CD4-positive, alpha-beta T cell (primary cell): ENCODE results near the gene KATNBL1. TPM values are rescaled to one million over a fixed set of nuclear protein-coding genes. Genes with fewer than 3 reads are reported as not detected.

Source experiments
- ATAC-seq: fragments of 200-7000 bp; cut with Tn5 transposase; one replicate; pipeline ENCODE4 v1.10.0; 2022; ENCODE audit warnings: mild to moderate bottlenecking; ENCODE audit not compliant: poor library complexity
- CTCF ChIA-PET: fragments of 350-600 bp; sonication (Branson Sonifier 250); formaldehyde crosslinking; loops from one replicate; lab custom pipeline; 2021; ENCODE audit warnings: antibody characterized with exemption, inconsistent platforms; lab: Charles Lee
- POLR2A ChIA-PET: fragments of 350-600 bp; sonication (Branson Sonifier 250); formaldehyde crosslinking; loops from one replicate; lab custom pipeline; 2021; ENCODE audit warnings: antibody characterized with exemption, inconsistent platforms; lab: Charles Lee
- DNase-seq, 14 experiments: peaks; one replicate each; pipeline ENCODE4 v3.0.0-alpha.2; 2013 to 2020; ENCODE audit warnings: mixed read lengths in 2 of 14
- H3K27ac ChIP-seq, 2 donors: one replicate each; pipeline versions ENCODE4 v1.5.1 to v1.7.0; 2013; ENCODE audit warnings: low read length in 2 of 2, low read depth in 1 of 2, mild to moderate bottlenecking in 1 of 2
- H3K27me3 ChIP-seq, 2 experiments: 1 replicate in 1 of 2; 2 replicates in 1 of 2; pipeline versions ENCODE4 v1.6.1 to v1.7.0; 2013; ENCODE audit warnings: low read length in 2 of 2, control low read depth in 1 of 2, mild to moderate bottlenecking in 1 of 2, moderate library complexity in 1 of 2; ENCODE audit not compliant: insufficient read depth in 2 of 2, control insufficient read depth in 1 of 2
- H3K36me3 ChIP-seq: one replicate; pipeline ENCODE4 v1.6.1; 2013; ENCODE audit warnings: low read length, control low read depth; ENCODE audit not compliant: insufficient read depth
- H3K4me1 ChIP-seq: one replicate; pipeline ENCODE4 v1.6.1; 2013; ENCODE audit warnings: low read length, control low read depth; ENCODE audit not compliant: insufficient read depth
- H3K4me3 ChIP-seq: one replicate; pipeline ENCODE4 v1.5.1; 2013; ENCODE audit warnings: mild to moderate bottlenecking, low read length, moderate library complexity
- H3K9me3 ChIP-seq, 2 experiments: 1 replicate in 1 of 2; 2 replicates in 1 of 2; pipeline versions ENCODE4 v1.6.1 to v1.7.0; 2013; ENCODE audit warnings: low read length in 2 of 2, mild to moderate bottlenecking in 2 of 2, control low read depth in 1 of 2, moderate library complexity in 1 of 2; ENCODE audit not compliant: control insufficient read depth in 1 of 2, insufficient read depth in 1 of 2
- H3K27ac Mint-ChIP-seq: one replicate; pipeline ENCODE4 v1.8.0; 2020; ENCODE audit warnings: mixed read lengths
- H3K27me3 Mint-ChIP-seq: one replicate; pipeline ENCODE4 v1.8.0; 2021; ENCODE audit warnings: mixed read lengths
- H3K36me3 Mint-ChIP-seq: one replicate; pipeline ENCODE4 v1.8.0; 2021; ENCODE audit warnings: low read depth, mixed read lengths
- H3K4me1 Mint-ChIP-seq: one replicate; pipeline ENCODE4 v1.8.0; 2021; ENCODE audit warnings: low read depth, mixed read lengths
- H3K4me3 Mint-ChIP-seq: one replicate; pipeline ENCODE4 v1.8.0; 2020; ENCODE audit warnings: mild to moderate bottlenecking, mixed read lengths
- H3K9me3 Mint-ChIP-seq: one replicate; pipeline ENCODE4 v1.8.0; 2020; ENCODE audit warnings: mixed read lengths
- intact Hi-C, 2 experiments: fragments of 100-400 bp; cut with DNase I in 1 of 2; cut with micrococcal nuclease in 1 of 2; formaldehyde crosslinking; loops; one replicate each; pipeline versions ENCODE4 v1.15.1 to v1.9.0; 2023 to 2025; cut with DNase I, micrococcal nuclease
- total RNA-seq, 174 experiments: library from RNA in 2 of 174; stranded (reverse) in 2 of 174; gene quantifications; one replicate each; pipeline ENCODE4 v1.2.3 and lab custom pipeline; 2021 to 2026
- TF ChIP-seq, protein P1 (sequence below): fragments of 200-600 bp; IDR thresholded peaks from one replicate; pipeline ENCODE4 v1.8.0; 2022; ENCODE audit warnings: antibody characterized with exemption, mild to moderate bottlenecking

Gene KATNBL1
- total RNA-seq, 2 experiments from 2014 or later: 13.0 to 14.6 TPM

DNA sequence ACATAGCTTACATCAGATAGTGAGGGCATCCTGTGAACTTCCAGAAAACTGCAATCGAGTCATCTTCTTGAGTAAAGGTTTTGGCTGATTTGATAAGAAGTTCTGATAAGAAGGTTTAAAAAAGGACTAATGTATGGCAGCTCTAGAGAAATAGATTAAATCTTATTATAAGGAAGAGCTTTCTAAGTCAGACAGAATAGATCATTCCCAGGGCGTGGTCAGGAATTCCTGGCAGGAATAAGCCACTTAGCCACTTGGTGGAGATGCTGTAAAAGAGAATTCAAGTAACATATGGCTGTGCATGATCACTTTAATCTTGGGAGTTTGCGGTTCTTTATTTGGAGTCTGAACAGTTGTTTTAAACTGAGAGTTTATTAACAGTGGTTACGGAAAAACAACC lies 90.6 kb downstream of the KATNBL1 start:
- no peaks in the 10 kb centered on the region for H3K36me3 Mint-ChIP-seq
- Histone ChIP-seq H3K36me3 (no peaks in the 10 kb centered on the region), H3K9me3 (no peaks in the 10 kb centered on the region), H3K4me1 (no peaks in the 10 kb centered on the region), H3K4me3 (no peak overlapping the region), H3K27me3 (peaks cover 4 to 17% of the 10 kb centered on the region in 2 experiments), H3K27ac (no peak overlapping the region)
- POLR2A ChIA-PET: no interaction called here
- H3K4me3 Mint-ChIP-seq: no peak overlapping the region
- intact Hi-C loops: no loop called here
- no peak overlapping the region for H3K27ac Mint-ChIP-seq
- peaks cover 34% of the 10 kb centered on the region for H3K27me3 Mint-ChIP-seq
- H3K9me3 Mint-ChIP-seq: no peaks in the 10 kb centered on the region
- no peaks in the 10 kb centered on the region for H3K4me1 Mint-ChIP-seq
- TF ChIP-seq, protein P1, sequence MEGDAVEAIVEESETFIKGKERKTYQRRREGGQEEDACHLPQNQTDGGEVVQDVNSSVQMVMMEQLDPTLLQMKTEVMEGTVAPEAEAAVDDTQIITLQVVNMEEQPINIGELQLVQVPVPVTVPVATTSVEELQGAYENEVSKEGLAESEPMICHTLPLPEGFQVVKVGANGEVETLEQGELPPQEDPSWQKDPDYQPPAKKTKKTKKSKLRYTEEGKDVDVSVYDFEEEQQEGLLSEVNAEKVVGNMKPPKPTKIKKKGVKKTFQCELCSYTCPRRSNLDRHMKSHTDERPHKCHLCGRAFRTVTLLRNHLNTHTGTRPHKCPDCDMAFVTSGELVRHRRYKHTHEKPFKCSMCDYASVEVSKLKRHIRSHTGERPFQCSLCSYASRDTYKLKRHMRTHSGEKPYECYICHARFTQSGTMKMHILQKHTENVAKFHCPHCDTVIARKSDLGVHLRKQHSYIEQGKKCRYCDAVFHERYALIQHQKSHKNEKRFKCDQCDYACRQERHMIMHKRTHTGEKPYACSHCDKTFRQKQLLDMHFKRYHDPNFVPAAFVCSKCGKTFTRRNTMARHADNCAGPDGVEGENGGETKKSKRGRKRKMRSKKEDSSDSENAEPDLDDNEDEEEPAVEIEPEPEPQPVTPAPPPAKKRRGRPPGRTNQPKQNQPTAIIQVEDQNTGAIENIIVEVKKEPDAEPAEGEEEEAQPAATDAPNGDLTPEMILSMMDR: no peak
- DNase-seq (no peak), ATAC-seq (no peak)
- CTCF ChIA-PET: no interaction called here

DNA sequence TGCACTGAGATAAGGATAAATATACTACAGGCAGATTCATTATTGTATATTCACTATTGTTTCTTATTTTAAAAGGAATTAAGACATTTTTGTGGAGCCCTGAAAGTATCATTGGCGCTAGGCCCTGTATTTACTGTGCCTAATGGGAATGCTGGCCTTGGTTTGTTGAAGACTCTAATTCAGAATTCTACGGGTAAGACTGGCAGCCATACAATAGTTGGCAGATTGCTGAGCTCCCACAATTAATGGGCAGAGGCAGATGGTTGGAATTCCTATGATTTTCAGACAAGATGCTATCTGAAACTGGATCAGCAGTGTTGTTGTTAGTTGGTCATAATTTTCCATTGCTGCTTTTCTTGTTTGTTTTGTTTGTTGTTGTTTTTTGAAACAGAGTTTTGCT lies 93.3 kb downstream of the KATNBL1 start:
- H3K36me3 ChIP-seq: no peaks in the 10 kb centered on the region
- Mint-ChIP-seq H3K27me3 (peaks cover 34% of the 10 kb centered on the region), H3K9me3 (no peaks in the 10 kb centered on the region), H3K36me3 (no peaks in the 10 kb centered on the region), H3K4me3 (no peak overlapping the region), H3K4me1 (no peaks in the 10 kb centered on the region), H3K27ac (no peak overlapping the region)
- ChIA-PET CTCF (no interaction called here), POLR2A (no interaction called here)
- intact Hi-C loops: no loop called here
- no peaks in the 10 kb centered on the region for H3K9me3 ChIP-seq
- no peak for ATAC-seq
- peaks cover 4 to 17% of the 10 kb centered on the region in 2 experiments for H3K27me3 ChIP-seq
- H3K4me1 ChIP-seq: no peaks in the 10 kb centered on the region
- H3K4me3 ChIP-seq: no peak overlapping the region
- no peak for DNase-seq
- TF ChIP-seq, protein P1: no peak
- no peak overlapping the region for H3K27ac ChIP-seq

DNA sequence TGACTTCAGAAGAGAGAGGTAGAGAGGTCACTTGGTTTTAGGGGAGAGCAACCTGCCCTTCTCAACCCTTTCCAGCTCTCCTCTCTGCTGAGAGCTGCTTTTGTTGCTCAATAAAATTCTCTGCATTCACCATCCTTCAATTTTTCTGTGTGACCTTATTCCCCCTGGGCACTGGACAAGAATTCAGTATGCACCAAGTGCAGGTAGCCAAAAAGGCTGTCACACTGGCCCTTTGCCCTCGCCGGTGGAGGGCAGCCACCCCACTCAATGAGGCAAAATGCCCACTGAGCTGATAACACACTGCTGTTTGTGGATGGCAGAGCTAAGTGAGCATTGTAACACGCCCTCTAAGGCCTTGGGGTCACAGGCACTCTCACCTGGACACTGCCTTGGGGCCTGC lies 95.2 kb downstream of the KATNBL1 start:
- Histone ChIP-seq H3K27me3 (peaks cover 4 to 13% of the 10 kb centered on the region in 2 experiments), H3K27ac (no peak overlapping the region), H3K9me3 (no peaks in the 10 kb centered on the region), H3K4me3 (no peak overlapping the region), H3K4me1 (no peaks in the 10 kb centered on the region), H3K36me3 (no peaks in the 10 kb centered on the region)
- no peak for ATAC-seq
- Mint-ChIP-seq H3K9me3 (no peaks in the 10 kb centered on the region), H3K4me1 (no peaks in the 10 kb centered on the region), H3K27me3 (peaks cover 22% of the 10 kb centered on the region), H3K36me3 (no peaks in the 10 kb centered on the region), H3K4me3 (no peak overlapping the region), H3K27ac (no peak overlapping the region)
- CTCF ChIA-PET: no interaction called here
- POLR2A ChIA-PET: no interaction called here
- intact Hi-C loops: loop anchor here in 1 of 2 experiments (5.0 kb wide), 1 partner anchor 473 kb away; no protein-coding TSS in a partner anchor
- TF ChIP-seq, protein P1: no peak
- DNase-seq: no peak
